GM23338 (cell line): ENCODE measurements around the gene WDR44. TPM values are rescaled to one million over a fixed set of nuclear protein-coding genes. Genes with fewer than 3 reads are reported as not detected.

Source experiments
- ATAC-seq: fragments of 200-7000 bp; cut with Tn5 transposase; 3 replicates; pipeline ENCODE4 v1.9.1; 2020
- DNase-seq: peaks from one replicate; pipeline ENCODE4 v3.0.0-alpha.2; 2015; ENCODE audit warnings: low spot score
- H2AFZ ChIP-seq: fragments of 200-600 bp; sonication (generic); 2 replicates; pipeline ENCODE4 v1.8.0; 2016; ENCODE audit warnings: antibody characterized with exemption, mild to moderate bottlenecking, moderate library complexity
- H3F3A ChIP-seq: fragments of 200-600 bp; sonication (generic); replicated peaks from 2 replicates; pipeline ENCODE4 v1.8.0; 2017; ENCODE audit warnings: antibody characterized with exemption, mixed run types, low read depth
- H3K27ac ChIP-seq: fragments of 200-600 bp; sonication (generic); 2 replicates; pipeline ENCODE4 v1.6.1; 2016; ENCODE audit warnings: low read depth
- H3K27me3 ChIP-seq: fragments of 200-600 bp; sonication (generic); 2 replicates; pipeline ENCODE4 v1.8.0; 2016; ENCODE audit warnings: mild to moderate bottlenecking, mixed run types, moderate library complexity; ENCODE audit not compliant: insufficient read depth
- H3K36me3 ChIP-seq: fragments of 200-600 bp; sonication (generic); 2 replicates; pipeline ENCODE4 v1.8.0; 2016; ENCODE audit warnings: mild to moderate bottlenecking; ENCODE audit not compliant: insufficient read depth
- H3K4me1 ChIP-seq: fragments of 200-600 bp; sonication (generic); 2 replicates; pipeline ENCODE4 v1.8.0; 2016; ENCODE audit warnings: mild to moderate bottlenecking, moderate library complexity; ENCODE audit not compliant: insufficient read depth
- H3K4me2 ChIP-seq: fragments of 200-600 bp; sonication (generic); 2 replicates; pipeline ENCODE4 v1.7.1; 2017; ENCODE audit warnings: mixed run types
- H3K4me3 ChIP-seq: fragments of 200-600 bp; sonication (generic); 2 replicates; pipeline ENCODE4 v1.6.1; 2016; ENCODE audit warnings: mixed run types
- H3K79me2 ChIP-seq: fragments of 200-600 bp; sonication (generic); replicated peaks from 2 replicates; pipeline ENCODE4 v1.8.0; 2017; ENCODE audit warnings: mild to moderate bottlenecking; ENCODE audit not compliant: insufficient read depth
- H3K9me2 ChIP-seq: fragments of 200-600 bp; sonication (generic); 2 replicates; pipeline ENCODE4 v1.8.0; 2017; ENCODE audit not compliant: insufficient read depth
- H4K20me1 ChIP-seq: fragments of 200-600 bp; sonication (generic); replicated peaks from 2 replicates; pipeline ENCODE4 v1.8.0; 2017; ENCODE audit warnings: mild to moderate bottlenecking; ENCODE audit not compliant: insufficient read depth
- H3K27ac Mint-ChIP-seq: 2 replicates; pipeline ENCODE4 v1.8.0; 2020; ENCODE audit warnings: inconsistent platforms, mild to moderate bottlenecking, moderate library complexity, mixed read lengths
- H3K27me3 Mint-ChIP-seq: 3 replicates; pipeline ENCODE4 v1.8.0; 2022; ENCODE audit warnings: low read depth, mild to moderate bottlenecking, moderate library complexity, mixed read lengths, inconsistent platforms; ENCODE audit not compliant: insufficient read depth, poor library complexity
- H3K36me3 Mint-ChIP-seq: 3 replicates; pipeline ENCODE4 v1.8.0; 2021; ENCODE audit warnings: low read depth, mild to moderate bottlenecking, inconsistent platforms, moderate library complexity, mixed read lengths
- H3K4me1 Mint-ChIP-seq: 3 replicates; pipeline ENCODE4 v1.8.0; 2020; ENCODE audit warnings: mild to moderate bottlenecking, inconsistent platforms, mixed read lengths
- H3K4me3 Mint-ChIP-seq: 3 replicates; pipeline ENCODE4 v1.8.0; 2021; ENCODE audit warnings: moderate library complexity, mild to moderate bottlenecking, inconsistent platforms, mixed read lengths
- H3K9me3 Mint-ChIP-seq: 3 replicates; pipeline ENCODE4 v1.8.0; 2020; ENCODE audit warnings: moderate library complexity, mild to moderate bottlenecking, inconsistent platforms, mixed read lengths
- CREB1 ChIP-seq: fragments of 250-450 bp; sonication (Bioruptor Pico); IDR thresholded peaks from 2 replicates; pipeline ENCODE4 v1.5.0; 2020; ENCODE audit warnings: low read depth, mild to moderate bottlenecking, moderate library complexity
- CTCF ChIP-seq, 2 experiments: fragments of 200-600 bp in 1 of 2; sonication (generic) in 1 of 2; conservative IDR thresholded peaks; 2 replicates each; pipeline versions ENCODE4 v1.5.1 to v1.6.1; 2016 to 2017; ENCODE audit warnings: antibody characterized with exemption in 2 of 2, low read depth in 2 of 2, mild to moderate bottlenecking in 2 of 2, moderate library complexity in 1 of 2
- ETS1 ChIP-seq: IDR thresholded peaks from 2 replicates; pipeline ENCODE4 v1.6.1; 2016; ENCODE audit warnings: antibody characterized with exemption
- EZH2phosphoT487 ChIP-seq: fragments of 200-600 bp; sonication (generic); IDR thresholded peaks from one replicate; pipeline ENCODE4 v1.8.1; 2018; ENCODE audit warnings: antibody characterized with exemption; ENCODE audit not compliant: unreplicated experiment
- REST ChIP-seq: IDR thresholded peaks from one replicate; pipeline ENCODE4 v1.6.1; 2018; ENCODE audit warnings: antibody characterized with exemption; ENCODE audit not compliant: unreplicated experiment
- ZNF114 ChIP-seq: fragments of 250-450 bp; sonication (Bioruptor Pico); IDR thresholded peaks from 2 replicates; pipeline ENCODE4 v1.5.0; 2020; ENCODE audit warnings: mild to moderate bottlenecking, moderate library complexity
- ZNF462 ChIP-seq: fragments of 250-450 bp; sonication (Bioruptor Pico); IDR thresholded peaks from 2 replicates; pipeline ENCODE4 v1.5.0; 2020; ENCODE audit warnings: mild to moderate bottlenecking, moderate library complexity
- polyA plus RNA-seq: library from polyadenylated mRNA; unstranded; fragments of >200 nt; fragmentation: Nextera tagmentation; extraction: Ambion mirVana; gene quantifications from 2 replicates; pipeline ENCODE4 v1.2.1, GENCODE V29; 2016
- total RNA-seq: library from RNA; depleted of rRNA; stranded (reverse); fragments of >200 nt; shearing (Covaris generic); gene quantifications from 2 replicates; pipeline ENCODE4 v1.2.3, GENCODE V29; 2014

WDR44 gene
- total and polyA plus RNA-seq, 2 experiments from 2014 or later = 17.5 to 21.0 TPM

GRCh38 chrX:118432799-118433198 is 86.9 kb downstream of the WDR44 start:
- Mint-ChIP-seq H3K27ac (no peak overlapping the region), H3K36me3 (peaks cover 51% of the 10 kb centered on the region; the same call in 2 of the 3 replicates), H3K9me3 (no peaks in the 10 kb centered on the region), H3K4me1 (no peaks in the 10 kb centered on the region), H3K27me3 (peaks cover 2% of the 10 kb centered on the region), H3K4me3 (no peak overlapping the region)
- no peaks in the 10 kb centered on the region for H3K9me2 ChIP-seq
- no peaks in the 10 kb centered on the region for H3K27me3 ChIP-seq
- no peak overlapping the region for H3K4me3 ChIP-seq
- no peak overlapping the region for H2AFZ ChIP-seq
- ATAC-seq (no peak), DNase-seq (no peak)
- TF ChIP-seq REST (no peak), ETS1 (no peak), EZH2phosphoT487 (no peak), ZNF462 (CRISPR knock-in tag) (no peak), CTCF (conservative IDR thresholded peaks at IDR 0.05; ENCODE audit: low read depth in 2 of 2) (no peak), ZNF114 (CRISPR knock-in tag) (no peak), CREB1 (CRISPR knock-in tag) (no peak)
- no peaks in the 10 kb centered on the region for H4K20me1 ChIP-seq
- H3K4me2 ChIP-seq = no peak overlapping the region
- no peaks in the 10 kb centered on the region for H3K4me1 ChIP-seq
- H3F3A ChIP-seq = no peaks in the 10 kb centered on the region
- no peaks in the 10 kb centered on the region for H3K79me2 ChIP-seq
- no peak overlapping the region for H3K27ac ChIP-seq
- H3K36me3 ChIP-seq = peaks cover 3% of the 10 kb centered on the region; the same call in 1 of the 2 replicates
